Measurements from ENCODE around the gene ACOX3. TPM values are rescaled to one million over a fixed set of nuclear protein-coding genes. Genes with fewer than 3 reads are reported as not detected.

ACOX3 gene
- total RNA-seq, 6 donors from 2014 or later: 23.7 to 56.6 (median 31.8) TPM

DNA sequence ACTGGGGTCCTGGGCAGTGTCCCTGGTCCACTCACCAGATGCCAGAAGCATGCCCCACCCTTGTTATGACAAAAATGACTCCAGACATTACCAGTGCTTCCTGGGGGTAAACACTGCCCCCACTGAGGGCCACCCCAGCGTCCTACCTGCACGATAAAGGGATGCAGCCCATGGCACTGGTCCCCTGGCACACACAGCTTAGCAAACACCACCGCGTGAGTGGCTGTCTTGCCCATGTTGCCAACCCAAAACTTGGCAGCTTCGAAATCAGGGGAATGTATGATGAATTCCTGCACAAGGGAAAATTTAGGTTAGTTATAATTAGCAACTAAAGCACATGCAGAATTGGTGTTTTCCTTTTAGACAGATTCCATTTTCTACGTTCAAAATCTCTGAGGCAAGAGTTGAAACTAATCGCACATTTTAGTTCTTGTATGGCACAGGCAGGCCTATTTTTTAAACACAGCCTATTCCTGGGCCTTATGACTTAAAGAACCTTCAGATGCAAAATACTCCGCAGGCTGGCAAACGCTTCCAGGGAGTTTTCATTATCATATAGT, 30.4 kb downstream of the ACOX3 start:
- Histone ChIP-seq H3K27ac (peak overlapping the region in 1 of 4 donors; percentile 0), H3K4me1 (peaks cover 4 to 22% (median 14%) of the 10 kb centered on the region in 4 donors), H3K27me3 (no peaks in the 10 kb centered on the region), H3K36me3 (peaks cover 7 to 48% (median 39%) of the 10 kb centered on the region in 4 donors), H3K4me3 (no peak overlapping the region), H3K9me3 (no peaks in the 10 kb centered on the region)
- TF ChIP-seq CTCF (IDR thresholded peaks at IDR 0.05) (no peak), POLR2AphosphoS5 (IDR thresholded peaks at IDR 0.05) (no peak), EP300 (IDR thresholded peaks at IDR 0.05) (no peak), POLR2A (IDR thresholded peaks at IDR 0.05) (no peak)
- ATAC-seq (ENCODE audit: low FRiP score in 2 of 2): no peak
- DNase-seq: no peak
- WGBS, 2 donors: 80 to 86% methylated on average over 7 to 9 of the region's 9 CpGs

- Histone ChIP-seq H3K27ac (peak overlapping the region in 1 of 4 donors; percentile 0), H3K9me3 (no peaks in the 10 kb centered on the region), H3K4me3 (no peak overlapping the region), H3K36me3 (peaks cover 7 to 47% (median 35%) of the 10 kb centered on the region in 4 donors), H3K4me1 (peaks cover 4 to 22% (median 14%) of the 10 kb centered on the region in 4 donors), H3K27me3 (no peaks in the 10 kb centered on the region)
- ATAC-seq (ENCODE audit: low FRiP score in 2 of 2) (peak; percentile 54 to 95), DNase-seq (peak in 1 of 2 donors; percentile 45)
- WGBS, 2 donors: 75 to 76% methylated on average over 13 to 17 of the region's 17 CpGs
- TF ChIP-seq POLR2A (IDR thresholded peaks at IDR 0.05) (no peak), POLR2AphosphoS5 (IDR thresholded peaks at IDR 0.05) (no peak), EP300 (IDR thresholded peaks at IDR 0.05) (no peak), CTCF (IDR thresholded peaks at IDR 0.05) (no peak)
Measured at GRCh38 chr4:8409264-8410065, 31.1 kb downstream of the ACOX3 start.

- H3K36me3 ChIP-seq: peaks cover 3 to 43% (median 27%) of the 10 kb centered on the region in 4 donors
- no peak overlapping the region for H3K27ac ChIP-seq
- peak in 1 of 2 donors; percentile 79 for DNase-seq
- H3K4me1 ChIP-seq: peaks cover 11 to 28% (median 18%) of the 10 kb centered on the region in 4 donors
- ATAC-seq (ENCODE audit: low FRiP score in 2 of 2): peak in 1 of 2 donors; percentile 67
- 84 to 87% methylated on average over 8 to 9 of the region's 9 CpGs for WGBS, 2 donors
- no peak overlapping the region for H3K4me3 ChIP-seq
- TF ChIP-seq POLR2AphosphoS5 (IDR thresholded peaks at IDR 0.05) (no peak), CTCF (IDR thresholded peaks at IDR 0.05) (peak in 1 of 6 experiments; percentile 30), POLR2A (IDR thresholded peaks at IDR 0.05) (no peak), EP300 (IDR thresholded peaks at IDR 0.05) (no peak)
- H3K9me3 ChIP-seq: no peaks in the 10 kb centered on the region
- no peaks in the 10 kb centered on the region for H3K27me3 ChIP-seq
Measured at GRCh38 chr4:8407756-8408155, 32.8 kb downstream of the ACOX3 start.

DNA sequence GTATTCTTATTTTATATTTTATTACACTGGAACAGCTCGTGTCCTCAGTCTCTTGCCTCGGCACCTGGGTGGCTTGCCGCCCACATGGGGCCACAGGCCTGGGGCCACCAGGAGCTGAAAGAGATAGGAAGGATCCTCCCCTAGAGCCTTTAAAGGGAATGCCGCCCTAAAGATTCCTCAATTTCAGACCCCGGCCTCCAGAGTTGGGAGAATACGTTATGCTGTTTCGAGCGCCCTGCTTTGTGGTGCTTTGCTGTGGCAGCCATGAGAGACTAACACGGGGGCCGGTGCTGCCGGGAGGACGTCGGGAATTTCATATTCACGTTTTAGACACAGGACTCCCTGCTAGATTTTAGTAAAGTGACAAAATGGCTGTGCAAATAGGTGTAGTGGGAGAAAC, 33.2 kb downstream of the ACOX3 start:
- no peak for ATAC-seq (ENCODE audit: low FRiP score in 2 of 2)
- 93 to 96% methylated on average over 14 of the region's 14 CpGs for WGBS, 2 donors
- H3K4me3 ChIP-seq: no peak overlapping the region
- no peak for DNase-seq
- H3K27ac ChIP-seq: no peak overlapping the region
- H3K4me1 ChIP-seq: peaks cover 15 to 33% (median 23%) of the 10 kb centered on the region in 4 donors
- TF ChIP-seq CTCF (IDR thresholded peaks at IDR 0.05) (no peak), EP300 (IDR thresholded peaks at IDR 0.05) (no peak), POLR2AphosphoS5 (IDR thresholded peaks at IDR 0.05) (no peak), POLR2A (IDR thresholded peaks at IDR 0.05) (no peak)
- peaks cover 3 to 43% (median 26%) of the 10 kb centered on the region in 4 donors for H3K36me3 ChIP-seq
- H3K27me3 ChIP-seq: no peaks in the 10 kb centered on the region
- H3K9me3 ChIP-seq: no peaks in the 10 kb centered on the region
